ENCODE measurements around the gene SPZ1. TPM values are rescaled to one million over a fixed set of nuclear protein-coding genes. Genes with fewer than 3 reads are reported as not detected.

SPZ1 gene
- total RNA-seq, 1 donor from 2014 or later: not detected

- no peaks in the 10 kb centered on the region for H3K4me1 Mint-ChIP-seq (ENCODE audit: unreplicated experiment)
- no peak for TF ChIP-seq CTCF (conservative IDR thresholded peaks at IDR 0.05)
- peaks cover 4% of the 10 kb centered on the region for H3K36me3 Mint-ChIP-seq
- H3K9me3 Mint-ChIP-seq: peaks cover 5% of the 10 kb centered on the region
- no peak for DNase-seq (ENCODE audit: extremely low spot score, unreplicated experiment)
- no peaks in the 10 kb centered on the region for H3K27me3 Mint-ChIP-seq
- H3K4me3 Mint-ChIP-seq: no peak overlapping the region
- no peak overlapping the region for H3K27ac Mint-ChIP-seq
These were observed 49.1 kb downstream of the SPZ1 start for GRCh38 chr5:80368661-80369480.

- no peak for DNase-seq (ENCODE audit: extremely low spot score, unreplicated experiment)
- Mint-ChIP-seq H3K4me3 (no peak overlapping the region), H3K27me3 (no peaks in the 10 kb centered on the region), H3K4me1 (ENCODE audit: unreplicated experiment) (no peaks in the 10 kb centered on the region), H3K27ac (no peak overlapping the region), H3K36me3 (peaks cover 4% of the 10 kb centered on the region), H3K9me3 (peaks cover 5% of the 10 kb centered on the region)
- no peak for TF ChIP-seq CTCF (conservative IDR thresholded peaks at IDR 0.05)
These were observed 49.7 kb downstream of the SPZ1 start for GRCh38 chr5:80369521-80369920.

- DNase-seq (ENCODE audit: extremely low spot score, unreplicated experiment): no peak
- Mint-ChIP-seq H3K36me3 (peaks cover 4% of the 10 kb centered on the region), H3K4me3 (no peak overlapping the region), H3K27ac (no peak overlapping the region), H3K27me3 (no peaks in the 10 kb centered on the region), H3K4me1 (ENCODE audit: unreplicated experiment) (no peaks in the 10 kb centered on the region), H3K9me3 (peaks cover 5% of the 10 kb centered on the region)
- no peak for TF ChIP-seq CTCF (conservative IDR thresholded peaks at IDR 0.05)
These were observed 50.6 kb downstream of the SPZ1 start for GRCh38 chr5:80370390-80370789.

Other genes starting within 250 kb of the SPZ1 start
- 59.0 and 161 TPM in 2 replicates for gene SERINC5, start 64.0 kb upstream of the SPZ1 start, total RNA-seq (ENCODE audit: low replicate concordance)
- gene ZFYVE16, start 88.1 kb downstream of the SPZ1 start, total RNA-seq (ENCODE audit: low replicate concordance): 42.2 and 55.0 TPM in 2 replicates
- gene FAM151B, start 168.1 kb downstream of the SPZ1 start, total RNA-seq (ENCODE audit: low replicate concordance): 2.9 and 3.0 TPM in 2 replicates